Central memory CD4-positive, alpha-beta T cell (primary cell): ENCODE data around the gene CNOT2.

Experiments
- DNase-seq: peaks from one replicate; pipeline ENCODE4 v3.0.0; 2022

CNOT2 gene

DNA sequence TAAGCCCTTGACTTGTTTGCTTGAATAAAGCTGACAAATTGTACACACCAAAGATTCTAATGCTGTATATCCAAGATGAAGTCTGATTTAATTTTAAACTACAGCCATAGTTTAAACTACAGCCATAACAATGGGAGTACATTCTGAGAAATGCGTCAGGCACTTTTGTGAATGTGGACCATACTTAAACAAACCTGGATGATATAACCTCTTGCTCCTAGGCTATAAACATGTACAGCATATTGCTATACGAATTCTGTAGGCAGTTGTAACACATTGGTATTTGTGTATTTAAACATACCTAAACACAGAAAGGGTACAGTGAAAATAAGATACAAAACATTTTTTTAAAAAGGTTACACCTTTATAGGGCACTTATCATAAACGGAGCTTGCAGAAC is 63.4 kb downstream of the CNOT2 start:
- DNase-seq, result no peak

DNA sequence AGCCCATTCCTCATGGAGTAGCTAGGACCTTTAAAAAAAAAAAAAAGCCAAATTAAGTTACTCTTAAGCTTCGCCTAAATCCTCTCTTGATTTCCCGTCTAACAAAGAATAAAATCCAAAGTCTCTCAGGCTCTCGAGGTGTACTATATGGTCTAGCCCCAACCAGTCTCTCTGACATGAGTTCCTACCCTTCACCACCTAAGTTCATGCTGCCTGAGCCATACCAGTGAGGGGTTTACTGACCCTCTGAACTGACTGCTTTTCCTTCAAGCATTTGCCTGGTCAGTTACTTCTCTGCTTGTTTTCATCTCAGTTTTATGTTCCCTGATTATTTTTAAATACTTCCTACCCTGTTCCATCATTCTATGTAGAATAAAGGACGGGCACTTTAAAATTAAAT is 64.6 kb downstream of the CNOT2 start:
- no peak for DNase-seq

- DNase-seq, result no peak
Observed at GRCh38 chr12:70309348-70309747, 66.1 kb downstream of the CNOT2 start.

DNA sequence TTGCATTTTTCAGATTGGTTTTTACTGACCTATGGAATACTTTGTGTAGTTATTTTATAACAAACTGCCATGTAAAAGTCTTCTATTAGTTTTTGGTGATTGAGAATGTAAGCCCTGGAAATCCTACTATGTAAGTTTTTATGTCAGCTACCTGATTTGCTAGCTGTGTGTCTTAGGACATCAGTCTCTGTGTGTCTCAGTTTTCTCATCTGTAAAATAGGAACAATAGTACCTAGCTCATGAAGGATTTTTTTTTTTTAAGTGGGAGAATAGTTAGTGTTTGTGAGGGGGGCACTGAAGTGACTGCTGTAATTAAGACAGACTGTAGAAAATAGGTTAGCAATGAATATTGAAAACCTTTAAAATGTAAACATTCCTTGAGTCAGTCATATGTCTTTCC is 70.9 kb downstream of the CNOT2 start:
- no peak for DNase-seq

DNA sequence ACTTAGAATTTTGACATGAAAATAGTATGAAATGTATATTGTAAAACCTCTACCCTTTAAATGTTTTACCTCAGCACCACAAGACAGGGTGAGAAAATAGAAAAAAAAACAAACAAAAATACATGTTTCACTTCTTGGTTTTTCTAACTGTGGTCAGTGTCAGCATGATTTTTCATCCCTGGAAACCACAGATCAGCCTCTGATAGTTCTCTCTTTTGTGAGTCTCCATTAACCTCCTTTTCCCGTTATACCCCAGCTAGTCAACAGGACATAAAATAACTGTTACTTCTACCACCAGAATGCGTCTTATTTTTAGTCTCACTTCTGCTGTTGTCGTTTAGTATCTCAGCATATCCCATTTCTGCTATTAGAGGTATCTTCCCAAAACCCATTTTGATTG is 74.5 kb downstream of the CNOT2 start:
- DNase-seq, result no peak

DNA sequence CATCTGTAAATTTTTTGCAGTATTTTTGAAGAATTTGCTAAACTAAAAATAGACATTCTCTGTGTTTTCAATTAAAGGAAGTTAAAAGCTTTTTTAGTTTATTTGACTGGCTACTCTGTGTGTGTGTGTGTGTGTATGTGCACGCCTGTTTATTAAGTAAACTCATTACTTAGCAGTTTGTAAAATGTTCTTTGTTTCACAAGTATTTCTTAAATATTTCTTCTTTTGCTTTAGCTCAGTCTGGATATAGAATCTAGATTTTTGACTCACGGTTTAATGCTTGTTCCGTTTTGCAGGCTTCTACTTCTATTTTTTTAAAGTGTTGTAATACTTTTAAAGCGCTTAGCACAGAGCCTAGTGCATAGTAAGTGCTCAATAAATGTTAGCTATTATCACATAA is 76.4 kb downstream of the CNOT2 start:
- no peak for DNase-seq

GRCh38 chr12:70321191-70321590 is 78.0 kb downstream of the CNOT2 start:
- DNase-seq, result no peak

DNA sequence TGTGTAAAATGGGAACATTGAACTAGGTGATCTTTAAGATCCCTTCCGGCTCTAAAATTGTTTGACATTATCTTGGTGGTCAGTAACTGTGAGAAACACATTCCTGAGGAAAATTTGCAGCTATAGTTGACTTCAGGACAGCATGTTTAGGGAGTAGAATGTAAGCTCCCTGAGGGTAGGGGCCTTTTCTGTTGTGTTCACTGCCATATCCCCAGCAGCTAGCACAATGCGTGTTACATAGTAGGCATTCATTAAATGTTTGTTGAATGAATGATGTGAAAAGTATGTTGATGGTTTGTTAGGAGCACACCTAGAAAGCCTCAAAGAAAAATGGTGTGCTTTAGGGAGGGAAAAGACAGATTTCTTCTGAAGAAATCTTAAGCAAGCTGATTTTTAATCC is 84.3 kb downstream of the CNOT2 start:
- no peak for DNase-seq

GRCh38 chr12:70329728-70330127 is 86.5 kb downstream of the CNOT2 start:
- DNase-seq, result no peak

DNA sequence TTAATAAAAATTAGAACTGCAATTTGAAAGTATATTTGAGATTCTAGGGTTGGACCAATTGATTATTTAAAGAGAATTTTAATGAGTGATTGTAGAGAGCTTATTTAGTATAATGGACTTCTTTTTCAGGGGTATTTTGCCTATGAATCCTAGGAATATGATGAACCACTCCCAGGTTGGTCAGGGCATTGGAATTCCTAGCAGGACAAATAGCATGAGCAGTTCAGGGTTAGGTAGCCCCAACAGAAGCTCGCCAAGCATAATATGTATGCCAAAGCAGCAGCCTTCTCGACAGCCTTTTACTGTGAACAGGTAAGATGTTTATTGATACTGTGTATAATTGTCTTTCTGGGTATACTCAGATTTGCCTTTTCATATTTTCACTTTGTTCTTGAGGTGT is 86.9 kb downstream of the CNOT2 start:
- no peak for DNase-seq

GRCh38 chr12:70332236-70332635 is 89.0 kb downstream of the CNOT2 start:
- no peak for DNase-seq

DNA sequence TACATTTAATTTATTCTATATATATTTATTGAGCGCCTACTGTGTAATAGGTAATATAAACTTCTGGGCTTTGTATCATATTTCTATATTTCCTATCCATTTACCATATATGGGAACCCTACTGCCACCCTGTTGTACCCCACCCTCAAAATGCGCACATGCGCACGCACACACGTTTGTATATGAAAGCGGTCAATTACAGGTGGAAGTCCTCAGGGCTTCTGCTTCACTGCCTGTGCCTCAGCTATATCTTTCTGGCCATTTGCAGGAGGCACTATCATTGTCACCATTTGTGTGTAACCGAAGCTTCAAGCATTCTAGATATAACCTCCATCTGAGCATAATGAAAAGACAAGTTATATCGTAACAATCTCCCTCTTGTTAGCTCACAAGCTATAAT is 91.5 kb downstream of the CNOT2 start:
- DNase-seq, result no peak

DNA sequence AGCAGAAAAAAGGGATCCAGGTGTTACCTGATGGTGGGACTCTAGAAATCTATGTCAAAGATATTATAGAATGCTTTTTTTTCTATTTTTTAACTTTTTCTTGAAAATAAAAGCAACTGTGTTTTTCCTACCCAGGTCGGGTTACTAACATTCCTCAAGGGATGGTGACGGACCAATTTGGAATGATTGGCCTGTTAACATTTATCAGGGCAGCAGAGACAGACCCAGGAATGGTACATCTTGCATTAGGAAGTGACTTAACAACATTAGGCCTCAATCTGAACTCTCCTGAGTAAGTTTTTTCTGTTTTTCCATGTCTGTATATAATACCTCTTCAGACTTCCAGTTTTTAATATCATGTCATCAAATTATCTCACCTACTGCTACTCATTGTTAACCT is 95.3 kb downstream of the CNOT2 start:
- DNase-seq, result no peak

DNA sequence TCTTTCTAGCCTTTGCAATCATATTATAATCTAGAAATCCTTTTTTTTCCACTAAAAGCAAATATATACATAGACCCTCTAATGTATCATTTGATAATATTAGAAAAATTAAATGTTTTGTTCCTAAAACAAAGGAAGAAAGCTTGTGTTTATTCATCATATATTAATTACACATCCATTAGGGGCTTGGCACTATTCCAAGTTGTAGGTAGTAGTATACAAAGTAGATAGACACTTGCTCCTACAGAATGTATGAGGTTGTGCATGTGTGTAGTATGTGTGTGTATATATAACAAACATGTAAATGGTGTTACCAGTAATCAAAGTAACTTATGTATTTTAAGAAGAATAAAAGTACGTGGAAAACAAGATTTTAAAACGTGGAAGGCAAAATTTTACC is 107.8 kb downstream of the CNOT2 start:
- DNase-seq, result no peak

GRCh38 chr12:70353780-70354660 is 110.8 kb downstream of the CNOT2 start:
- no peak for DNase-seq

DNA sequence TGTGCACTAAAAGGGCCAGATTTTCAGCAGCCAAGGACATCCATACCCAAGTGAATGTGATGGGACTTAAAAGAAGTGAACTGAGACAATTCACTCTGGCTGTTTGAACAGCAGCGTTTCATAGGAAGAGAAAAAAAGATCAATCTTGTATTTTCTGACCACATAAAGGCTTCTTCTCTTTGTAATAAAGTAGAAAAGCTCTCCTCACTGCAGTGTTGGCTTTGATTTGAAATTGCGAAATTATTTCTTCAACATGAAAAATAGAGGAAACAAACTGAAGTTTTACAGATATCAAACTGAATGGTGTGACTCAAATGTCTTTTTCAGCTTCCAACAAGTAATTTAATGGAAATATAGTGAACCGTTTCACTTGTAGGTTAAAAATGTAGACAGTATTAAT is 111.6 kb downstream of the CNOT2 start:
- no peak for DNase-seq

DNA sequence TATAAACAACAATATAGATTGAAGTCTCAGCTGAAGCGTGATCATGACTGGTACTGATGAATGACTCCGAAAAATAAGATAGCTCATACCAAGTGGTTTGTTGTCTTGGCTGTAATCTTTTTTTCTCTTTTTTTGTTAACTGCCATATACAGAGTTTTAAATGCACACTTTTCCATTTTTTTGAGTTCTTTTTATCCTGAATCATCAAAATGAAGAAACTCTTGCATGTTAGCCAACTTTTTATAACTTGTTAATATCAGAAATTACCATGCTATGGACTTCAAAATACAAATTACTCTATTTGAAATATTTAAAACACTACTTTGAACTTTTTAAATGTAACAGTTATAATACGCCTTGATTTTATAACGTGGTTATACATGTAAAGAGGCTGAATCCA is 112.7 kb downstream of the CNOT2 start:
- DNase-seq, result no peak

DNA sequence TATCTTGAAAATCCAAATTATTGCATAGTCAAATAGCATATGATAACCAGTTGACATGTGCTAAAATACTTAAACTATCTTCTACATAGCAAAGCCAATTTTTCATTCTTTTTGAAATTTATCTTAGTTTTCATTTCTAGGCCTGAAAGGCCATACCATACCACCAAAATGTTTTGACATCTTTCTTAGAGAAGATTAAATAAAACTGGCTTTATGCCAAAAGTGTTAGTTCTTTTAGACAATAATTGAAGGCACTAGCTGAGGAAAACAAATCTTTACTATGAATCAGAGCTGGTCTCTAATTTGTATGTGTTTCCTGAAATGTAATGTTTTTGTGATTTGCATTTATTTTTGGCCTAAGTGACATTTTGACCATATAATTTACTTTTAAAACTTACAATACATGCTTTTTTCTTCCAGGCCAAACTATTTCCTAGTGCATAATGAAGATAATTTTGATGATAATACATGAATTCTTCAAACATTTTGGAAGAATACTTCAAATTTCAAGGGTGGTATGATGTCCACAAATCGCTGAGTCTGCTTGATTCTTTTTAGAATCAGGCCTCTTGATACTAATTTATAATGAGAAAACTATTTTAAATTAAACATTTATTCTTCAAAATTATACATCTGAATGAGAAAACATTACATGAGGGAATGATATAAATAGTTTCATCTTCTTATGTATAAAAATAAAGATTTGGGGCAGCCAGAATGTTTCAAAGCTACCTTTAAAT is 116.4 kb downstream of the CNOT2 start:
- no peak for DNase-seq

DNA sequence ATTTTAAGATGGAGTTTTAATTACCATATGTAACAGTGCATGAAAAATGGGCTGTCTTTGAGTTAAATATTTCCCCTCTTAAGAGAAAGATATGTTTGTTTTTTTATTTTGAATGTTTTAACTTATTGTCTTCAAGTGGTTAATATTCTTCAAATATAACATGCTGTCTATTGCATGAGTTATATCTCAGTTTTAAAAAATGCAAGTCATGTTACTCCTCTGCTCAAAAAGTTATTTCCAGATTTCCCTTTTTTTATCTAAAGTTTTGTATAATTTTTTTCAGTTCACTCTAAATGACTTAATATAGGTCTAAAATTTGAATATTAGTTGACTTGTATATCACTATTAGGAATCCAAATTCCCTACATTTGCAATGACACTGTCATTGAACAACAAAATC is 117.0 kb downstream of the CNOT2 start:
- DNase-seq, result no peak

DNA sequence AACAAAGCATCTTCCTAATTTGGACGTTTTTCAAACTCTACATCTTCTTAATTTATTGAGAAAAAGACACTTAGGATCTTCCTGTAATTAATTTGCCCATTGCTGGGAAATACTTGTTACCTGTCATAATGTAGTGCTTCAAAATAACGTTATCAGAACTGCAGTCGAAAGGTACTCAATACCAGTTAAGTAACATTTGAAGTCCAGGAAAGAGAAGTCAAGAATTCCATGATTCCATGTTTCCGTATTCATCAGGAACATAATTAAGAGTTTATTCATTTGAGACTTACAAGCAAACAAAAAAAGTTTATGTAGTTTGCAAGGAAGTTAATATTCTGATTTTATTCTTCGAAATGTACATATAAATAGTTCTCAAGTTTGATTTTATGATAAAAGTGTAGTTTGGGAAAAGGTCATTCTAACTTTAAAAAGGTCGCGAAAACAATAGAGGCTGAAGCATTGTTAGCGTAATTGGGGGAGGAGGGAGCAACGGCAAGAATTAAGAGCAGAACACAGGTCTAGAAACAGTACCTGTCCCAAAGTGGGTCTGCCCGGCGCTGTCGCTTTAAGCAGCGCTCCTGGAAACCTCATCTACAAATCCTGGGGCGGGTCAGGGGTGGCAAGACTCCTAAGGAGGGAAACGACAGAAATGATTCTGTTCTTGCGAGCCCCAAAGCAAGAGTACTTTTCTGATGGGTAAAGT is 121.6 kb downstream of the CNOT2 start:
- DNase-seq, result no peak

- DNase-seq, result peak; percentile 0
Observed at GRCh38 chr12:70365398-70365647, 122.1 kb downstream of the CNOT2 start.

GRCh38 chr12:70365648-70366518 is 122.7 kb downstream of the CNOT2 start, which contains the start of gene KCNMB4:
Gene KCNMB4 (plus strand): TSS chr12:70366290. CDS start chr12:70366735, 445 bp downstream.
- DNase-seq, result peak; percentile 63
